Adrenal gland (tissue), 5 donors: ENCODE data around the gene LOX.

Experiments used
- CTCF ChIP-seq, 6 experiments: fragments of 450-650 bp in 4 of 6; fragments of 200-600 bp in 2 of 6; sonication (generic) in 1 of 6; IDR thresholded peaks; 1 replicate in 5 of 6; 2 replicates in 1 of 6; pipeline versions ENCODE4 v1.5.1 to v1.8.0; 2016 to 2021; ENCODE audit warnings: antibody characterized with exemption in 6 of 6, mild to moderate bottlenecking in 2 of 6, moderate library complexity in 1 of 6
- POLR2A ChIP-seq, 2 donors: fragments of 450-650 bp; IDR thresholded peaks; one replicate each; pipeline ENCODE4 v1.6.1; 2017; ENCODE audit warnings: antibody characterized with exemption in 2 of 2, mild to moderate bottlenecking in 2 of 2, moderate library complexity in 1 of 2
- donor health status: DM: no; HTN: no; CAD: no.

DNA sequence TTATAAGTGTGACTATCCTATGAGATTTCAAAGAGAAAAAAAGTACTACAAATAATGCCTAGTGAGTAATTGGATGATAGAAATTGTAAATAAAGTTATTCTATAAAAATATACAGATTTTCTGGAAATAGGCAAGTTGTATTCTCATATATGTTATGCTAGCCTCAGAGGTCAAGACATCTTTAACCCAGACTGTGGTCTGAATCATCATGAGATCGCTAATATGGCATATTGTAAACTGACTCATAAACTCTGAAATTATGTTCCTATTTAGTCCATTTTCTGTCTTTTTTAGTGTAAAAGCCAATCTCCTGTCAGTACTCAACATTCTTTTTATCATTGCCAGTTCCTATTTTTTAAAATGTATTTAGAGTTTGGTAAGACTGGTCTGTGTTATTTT is 14.2 kb downstream of the LOX start:
- TF ChIP-seq POLR2A (IDR thresholded peaks at IDR 0.05) (no peak), CTCF (IDR thresholded peaks at IDR 0.05) (no peak)
